HT1080 (cell line): ENCODE data around the gene RSRC2. TPM values are rescaled to one million over a fixed set of nuclear protein-coding genes. Genes with fewer than 3 reads are reported as not detected.
A peak's percentile ranks its signal among the peaks of the same experiment; 100 is the strongest.
"Not testable (repeated sequence)": the region's sequence is repeated elsewhere in the genome, so short reads cannot be mapped to it uniquely, and the experiment has no call there.

Source experiments
- DNase-seq: peaks from one replicate; pipeline ENCODE4 v3.0.0-alpha.2; 2015; ENCODE audit warnings: low read depth
- total RNA-seq: library from RNA; depleted of rRNA; stranded (reverse); fragments of >200 nt; shearing (Covaris generic); gene quantifications from 2 replicates; pipeline ENCODE4 v1.2.3, GENCODE V29; 2014

RSRC2 gene
- total RNA-seq, 1 experiment from 2014 or later, result 42.0 TPM

DNA sequence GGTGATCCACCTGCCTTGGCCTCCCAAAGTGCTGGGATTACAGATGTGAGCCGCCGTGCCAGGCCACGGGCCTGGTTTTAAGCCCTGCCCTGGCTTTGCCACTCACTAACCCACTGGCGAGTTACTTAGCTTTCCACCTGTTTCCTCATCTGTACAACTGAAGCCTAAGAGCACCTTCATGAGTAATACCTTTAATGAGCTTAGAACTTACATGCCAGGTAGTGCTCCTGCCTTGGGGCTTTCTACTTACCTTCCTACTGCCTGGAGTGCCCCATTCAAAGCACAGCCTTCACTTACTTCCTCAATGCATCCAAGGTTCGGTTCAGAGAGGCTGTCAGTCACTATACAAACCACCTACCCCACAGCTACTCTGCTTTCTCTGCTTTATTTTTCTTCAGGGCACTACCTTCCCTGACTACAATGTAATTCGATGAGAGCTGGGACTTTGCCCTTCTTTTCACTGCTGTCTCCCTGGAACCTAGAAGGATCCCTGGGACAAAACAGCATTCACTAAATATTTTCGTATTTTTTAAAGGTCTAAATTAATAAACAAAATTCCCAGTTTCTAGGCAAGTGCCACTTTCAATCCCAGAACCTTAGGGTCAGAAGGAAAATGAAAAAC lies 39.8 kb downstream of the RSRC2 start:
- no peak for DNase-seq

DNA sequence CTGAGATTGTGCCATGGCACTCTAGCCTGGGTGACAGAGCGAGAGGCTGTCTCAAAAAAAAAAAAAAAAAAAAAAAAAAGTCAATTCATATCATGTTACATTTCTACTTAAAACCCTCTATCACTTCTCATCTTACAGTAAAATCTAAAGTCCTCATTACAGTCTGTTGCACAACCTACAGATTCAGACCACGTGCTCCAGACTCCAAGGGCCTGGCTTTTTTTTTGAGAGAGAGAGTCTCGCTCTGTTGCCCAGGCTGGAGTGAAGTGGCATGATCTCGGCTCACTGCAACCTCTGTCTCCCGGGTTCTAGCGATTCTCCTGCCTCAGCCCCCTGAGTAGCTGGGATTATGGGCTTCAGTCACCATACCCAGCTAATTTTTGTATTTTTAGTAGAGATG lies 40.4 kb downstream of the RSRC2 start:
- DNase-seq, result peak; percentile 25

DNA sequence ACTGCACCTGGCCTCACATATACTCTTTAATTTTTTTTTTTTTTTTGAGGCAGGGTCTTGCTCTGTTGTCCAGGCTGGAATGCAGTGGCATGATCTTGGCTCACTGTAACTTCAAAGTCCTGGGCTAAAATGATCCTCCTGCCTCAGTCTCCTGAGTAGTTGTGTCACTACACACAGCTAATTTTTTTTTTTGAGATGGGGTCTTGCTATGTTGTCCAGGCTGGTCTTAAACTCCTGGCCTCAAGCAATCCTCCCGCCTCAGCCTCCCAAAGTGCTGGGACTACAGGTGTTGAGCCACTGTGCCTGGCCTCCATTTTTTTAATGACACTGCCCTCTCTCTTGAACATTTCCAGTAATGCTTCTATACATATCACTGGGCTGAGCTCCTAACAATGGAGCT lies 42.4 kb downstream of the RSRC2 start:
- DNase-seq, result not testable (repeated sequence)

DNA sequence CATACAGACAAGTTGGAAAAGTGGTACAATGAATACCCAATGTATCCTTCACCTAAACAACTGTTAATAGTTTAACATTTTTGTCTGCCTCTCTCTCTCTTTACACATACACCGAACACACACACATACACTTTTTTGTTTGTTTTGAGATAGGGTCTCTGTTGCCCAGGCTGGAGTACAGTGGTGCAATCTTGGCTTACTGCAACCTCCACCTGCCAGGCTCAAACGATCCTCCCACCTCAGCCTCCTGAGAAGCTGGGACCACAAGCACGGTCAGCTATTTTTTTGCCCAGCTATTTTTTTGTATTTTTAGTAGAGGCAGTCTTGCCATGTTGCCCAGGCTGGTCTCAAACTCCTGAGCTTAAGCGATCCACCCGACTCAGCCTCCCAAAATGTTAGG lies 42.8 kb downstream of the RSRC2 start:
- DNase-seq, result no peak

GRCh38 chr12:122481861-122482260 lies 44.9 kb downstream of the RSRC2 start:
- DNase-seq, result no peak

DNA sequence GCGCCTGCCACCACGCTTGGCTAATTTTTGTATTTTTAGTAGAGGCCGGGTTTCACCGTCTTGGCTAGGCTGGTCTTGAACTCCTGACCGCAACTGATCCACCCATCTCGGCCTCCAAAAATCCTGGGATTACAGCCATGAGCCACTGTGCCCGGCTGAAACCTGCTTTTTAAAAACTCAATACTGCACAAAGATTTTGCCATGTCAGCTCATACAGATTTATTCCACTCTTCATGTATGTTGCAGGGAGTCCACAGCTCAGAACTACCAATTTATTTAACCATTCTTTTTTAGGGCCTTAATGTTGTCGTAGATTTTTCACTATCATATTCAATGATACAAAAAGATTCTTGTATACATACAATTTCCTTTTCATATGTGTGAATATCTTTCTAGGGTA lies 46.0 kb downstream of the RSRC2 start:
- no peak for DNase-seq

DNA sequence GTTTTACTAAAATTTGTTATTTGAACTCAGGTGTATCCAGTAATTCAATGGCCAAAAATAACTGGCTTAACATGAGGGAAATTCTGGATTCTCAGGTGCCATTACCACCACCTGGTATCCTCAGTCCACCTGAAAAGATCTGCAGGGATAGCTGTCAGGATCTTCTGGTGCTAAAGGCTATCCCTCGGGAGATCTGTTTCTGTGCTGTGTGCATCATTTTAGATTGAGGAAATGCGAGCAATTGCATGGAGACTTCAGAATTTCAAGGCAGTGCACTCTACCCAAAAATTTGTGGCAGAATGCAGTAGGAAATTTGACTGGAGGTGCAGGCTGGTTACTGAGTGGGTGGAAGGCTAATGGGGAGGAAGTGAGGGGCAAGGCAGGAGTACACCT lies 52.4 kb downstream of the RSRC2 start:
- DNase-seq, result no peak

DNA sequence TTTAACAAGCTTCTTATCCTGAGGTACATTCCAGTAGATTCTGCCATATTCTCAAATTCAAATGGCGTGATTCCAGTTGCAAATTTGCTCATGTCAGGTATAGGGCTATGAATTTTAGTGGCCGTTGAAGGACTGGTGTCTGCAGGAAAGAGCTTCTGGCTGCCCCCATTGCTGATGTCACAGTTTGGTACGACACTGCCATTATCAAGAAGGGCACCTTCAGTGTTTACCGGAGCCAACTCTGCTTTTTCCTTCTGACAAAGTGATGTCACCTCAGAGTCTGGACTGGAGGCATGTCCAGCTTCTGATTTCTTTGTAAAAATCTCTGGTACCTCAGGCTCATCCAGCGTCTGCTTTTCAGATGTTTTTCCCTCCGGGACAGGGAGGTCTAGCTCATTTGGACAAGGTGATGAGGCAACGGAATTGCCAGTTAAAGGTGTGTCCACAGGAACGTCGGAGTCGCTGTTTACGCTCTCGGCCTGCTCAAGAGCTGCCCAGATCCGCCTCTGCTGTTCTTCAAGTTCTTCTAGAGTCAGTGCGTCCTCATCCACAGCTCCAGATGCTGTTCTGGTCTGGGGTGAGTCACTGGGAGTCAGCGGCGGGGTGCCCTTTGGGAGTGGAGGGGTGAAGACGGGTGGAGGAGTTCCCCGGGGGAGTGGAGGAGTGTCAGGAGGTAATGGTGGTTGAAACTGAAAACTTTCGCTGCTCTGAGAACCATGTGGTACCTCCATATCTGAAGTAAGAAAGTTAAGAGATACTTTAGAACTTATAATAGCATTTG lies 53.0 kb downstream of the RSRC2 start:
- DNase-seq, result no peak

GRCh38 chr12:122471324-122472226 lies 55.2 kb downstream of the RSRC2 start:
- DNase-seq, result peak; percentile 35

DNA sequence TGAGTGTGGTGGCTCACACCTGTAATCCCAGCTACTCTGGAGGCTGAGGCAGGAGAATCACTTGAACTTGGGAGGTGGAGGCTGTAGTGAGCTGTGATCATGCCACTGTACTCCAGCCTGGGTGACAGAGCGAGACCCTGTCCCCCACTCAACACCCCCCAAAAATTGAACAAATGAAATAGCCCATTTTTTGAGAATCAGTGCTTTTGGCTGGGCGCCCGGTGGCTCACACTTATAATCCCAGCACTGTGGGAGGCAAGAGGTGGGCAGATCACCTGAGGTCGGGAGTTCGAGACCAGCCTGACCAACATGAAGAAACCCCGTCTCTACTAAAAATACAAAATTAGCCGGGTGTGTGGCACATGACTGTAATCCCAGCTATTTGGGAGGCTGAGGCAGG lies 56.2 kb downstream of the RSRC2 start:
- DNase-seq, result not testable (repeated sequence)

DNA sequence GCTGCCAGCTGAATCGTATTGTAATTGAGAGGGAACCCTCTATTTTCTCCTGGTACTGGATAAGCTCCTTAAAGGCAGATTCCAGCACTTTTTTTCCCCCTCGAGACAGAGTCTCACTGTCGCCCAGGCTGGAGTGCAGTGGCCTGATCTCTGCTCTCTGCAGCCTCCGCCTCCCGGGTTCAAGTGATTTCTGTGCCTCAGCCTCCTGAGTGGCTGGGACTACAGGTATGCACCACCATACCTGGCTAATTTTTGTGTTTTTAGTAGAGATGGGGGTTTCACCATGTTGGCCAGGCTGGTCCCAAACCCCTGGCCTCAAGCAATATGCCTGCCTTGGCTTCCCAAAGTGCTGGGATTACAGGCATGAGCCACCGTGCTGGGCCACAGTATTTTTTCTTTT lies 56.9 kb downstream of the RSRC2 start:
- not testable (repeated sequence) for DNase-seq

- no peak for DNase-seq
These were observed 58.8 kb downstream of the RSRC2 start for GRCh38 chr12:122467983-122468382.

GRCh38 chr12:122464317-122465042 lies 62.3 kb downstream of the RSRC2 start:
- peak; percentile 95 for DNase-seq

GRCh38 chr12:122460641-122461040 lies 66.1 kb downstream of the RSRC2 start:
- no peak for DNase-seq

- DNase-seq, result no peak
These were observed 66.7 kb downstream of the RSRC2 start for GRCh38 chr12:122460061-122460460.

- DNase-seq, result no peak
These were observed 67.5 kb downstream of the RSRC2 start for GRCh38 chr12:122459211-122459610.

- no peak for DNase-seq
These were observed 68.4 kb downstream of the RSRC2 start for GRCh38 chr12:122458105-122459035.

- DNase-seq, result no peak
These were observed 69.1 kb downstream of the RSRC2 start for GRCh38 chr12:122457627-122458026.

DNA sequence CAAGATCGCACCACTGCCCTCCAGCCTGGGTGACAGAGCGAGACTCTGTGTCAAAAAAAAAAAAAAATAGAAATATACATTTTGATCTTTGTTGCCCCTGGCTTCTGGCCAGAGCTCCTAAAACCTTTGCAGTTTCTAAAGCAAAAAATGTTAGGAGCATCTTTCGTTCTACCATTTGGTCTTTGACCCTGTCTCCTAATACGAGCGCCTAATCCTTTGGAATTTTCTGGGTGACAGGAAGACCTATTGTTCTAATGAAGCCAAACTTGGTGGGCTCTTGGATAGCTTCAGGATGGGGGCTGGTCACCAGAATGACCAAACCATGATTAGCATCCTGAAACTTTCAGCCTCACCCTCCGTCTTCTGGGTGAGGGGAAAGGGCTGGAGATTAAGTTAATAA lies 72.0 kb downstream of the RSRC2 start:
- DNase-seq, result no peak

DNA sequence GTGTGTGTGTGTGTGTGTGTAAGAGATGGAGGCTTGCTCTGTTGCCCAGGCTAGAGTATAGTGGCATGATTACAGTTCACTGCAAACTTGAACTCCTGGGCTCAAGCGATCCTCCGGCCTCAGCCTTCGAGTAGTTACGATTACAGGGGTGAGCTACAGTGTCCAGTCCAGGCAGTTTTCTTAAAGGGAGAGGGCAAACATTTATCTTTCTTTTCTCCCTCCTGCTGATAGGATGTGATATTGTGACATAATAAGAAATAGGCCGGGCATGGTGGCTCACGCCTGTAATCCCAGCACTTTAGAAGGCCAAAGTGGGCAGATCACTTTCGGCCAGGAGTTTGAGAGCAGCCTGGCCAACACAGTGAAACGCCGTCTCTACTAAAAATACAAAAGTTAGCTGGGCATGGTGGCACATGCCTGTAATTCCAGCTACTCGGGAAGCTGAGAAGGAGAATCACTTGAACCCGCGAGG lies 72.5 kb downstream of the RSRC2 start:
- no peak for DNase-seq
